HEK293 (cell line): ENCODE data around the gene ITGB2.
A peak's percentile ranks its signal among the peaks of the same experiment; 100 is the strongest.

Experiments used
- CTCF ChIA-PET: fragments of 350-600 bp; formaldehyde crosslinking; extraction: SDS; loops from one replicate; lab custom pipeline; 2021; ENCODE audit warnings: antibody characterized with exemption; lab: Yijun Ruan, JAX
- POLR2A ChIA-PET: fragments of 300-600 bp; formaldehyde crosslinking; extraction: SDS; loops from one replicate; lab custom pipeline; 2020; ENCODE audit warnings: antibody characterized with exemption, inconsistent platforms; lab: Yijun Ruan, JAX
- H3K27ac ChIP-seq: fragments of 200-500 bp; sonication (Bioruptor generic); 2 replicates; pipeline ENCODE4 v1.5.1; 2014; ENCODE audit warnings: low read depth, low read length, control low read depth, inconsistent platforms; ENCODE audit errors: extremely low read depth
- H3K36me3 ChIP-seq, 2 experiments: fragments of 200-500 bp in 1 of 2; sonication (Bioruptor generic) in 1 of 2; 1 replicate in 1 of 2; 2 replicates in 1 of 2; pipeline ENCODE4 v1.5.1; 2014 to 2017; ENCODE audit warnings: inconsistent platforms in 2 of 2, low read length in 2 of 2; ENCODE audit not compliant: control insufficient read depth in 2 of 2, insufficient read depth in 1 of 2
- H3K4me1 ChIP-seq: fragments of 200-500 bp; sonication (Bioruptor generic); 2 replicates; pipeline ENCODE4 v1.5.1; 2014; ENCODE audit warnings: mild to moderate bottlenecking, low read length, inconsistent platforms; ENCODE audit not compliant: control insufficient read depth, insufficient read depth
- H3K4me3 ChIP-seq: 2 replicates; pipeline ENCODE4 v1.5.1; 2011; ENCODE audit warnings: low read depth, mild to moderate bottlenecking, control low read depth, low read length, moderate library complexity
- H3K9me3 ChIP-seq: fragments of 200-500 bp; sonication (Bioruptor generic); 2 replicates; pipeline ENCODE4 v1.5.1; 2014; ENCODE audit warnings: low read depth, low read length, inconsistent platforms; ENCODE audit not compliant: control insufficient read depth, insufficient read depth
- EGR2 ChIP-seq: fragments of 450-650 bp; formaldehyde crosslinking; IDR thresholded peaks from 2 replicates; pipeline ENCODE4 v1.5.1; 2016; ENCODE audit warnings: low read depth, missing biosample characterization, missing genetic modification characterization
- HIC1 ChIP-seq: fragments of 450-650 bp; formaldehyde crosslinking; IDR thresholded peaks from 2 replicates; pipeline ENCODE4 v1.5.1; 2016; ENCODE audit warnings: missing biosample characterization, missing genetic modification characterization
- PRDM10 ChIP-seq: fragments of 450-650 bp; formaldehyde crosslinking; IDR thresholded peaks from 2 replicates; pipeline ENCODE4 v1.5.1; 2016; ENCODE audit warnings: missing biosample characterization, missing genetic modification characterization
- PRDM4 ChIP-seq: fragments of 450-650 bp; formaldehyde crosslinking; IDR thresholded peaks from 2 replicates; pipeline ENCODE4 v1.5.1; 2017; ENCODE audit warnings: missing biosample characterization, missing genetic modification characterization
- REST ChIP-seq: fragments of 450-650 bp; formaldehyde crosslinking; IDR thresholded peaks from 2 replicates; pipeline ENCODE4 v1.5.1; 2016; ENCODE audit warnings: missing biosample characterization, missing genetic modification characterization
- ZEB2 ChIP-seq: fragments of 450-650 bp; formaldehyde crosslinking; IDR thresholded peaks from 2 replicates; pipeline ENCODE4 v1.5.1; 2016; ENCODE audit warnings: missing biosample characterization, missing genetic modification characterization
- ZFP3 ChIP-seq: fragments of 450-650 bp; formaldehyde crosslinking; IDR thresholded peaks from 2 replicates; pipeline ENCODE4 v1.5.1; 2016; ENCODE audit warnings: low read depth, missing biosample characterization, missing genetic modification characterization
- ZFP69B ChIP-seq: fragments of 450-650 bp; formaldehyde crosslinking; IDR thresholded peaks from 2 replicates; pipeline ENCODE4 v1.5.1; 2016; ENCODE audit warnings: missing biosample characterization, missing genetic modification characterization
- ZNF132 ChIP-seq: fragments of 450-650 bp; formaldehyde crosslinking; IDR thresholded peaks from 2 replicates; pipeline ENCODE4 v1.5.1; 2017; ENCODE audit warnings: missing biosample characterization, missing genetic modification characterization, borderline replicate concordance
- ZNF18 ChIP-seq: fragments of 450-650 bp; formaldehyde crosslinking; IDR thresholded peaks from 2 replicates; pipeline ENCODE4 v1.5.1; 2016; ENCODE audit warnings: missing biosample characterization, missing genetic modification characterization
- ZNF266 ChIP-seq: fragments of 450-650 bp; formaldehyde crosslinking; IDR thresholded peaks from 2 replicates; pipeline ENCODE4 v1.5.1; 2016; ENCODE audit warnings: missing biosample characterization, missing genetic modification characterization, low read depth
- ZNF514 ChIP-seq: fragments of 450-650 bp; formaldehyde crosslinking; IDR thresholded peaks from 2 replicates; pipeline ENCODE4 v1.5.1; 2016; ENCODE audit warnings: missing biosample characterization, missing genetic modification characterization
- ZNF560 ChIP-seq: fragments of 450-650 bp; formaldehyde crosslinking; IDR thresholded peaks from 2 replicates; pipeline ENCODE4 v1.5.1; 2017; ENCODE audit warnings: missing biosample characterization, missing genetic modification characterization, borderline replicate concordance
- ZNF623 ChIP-seq: fragments of 450-650 bp; formaldehyde crosslinking; IDR thresholded peaks from 2 replicates; pipeline ENCODE4 v1.5.1; 2016; ENCODE audit warnings: missing biosample characterization, missing genetic modification characterization
- ZNF692 ChIP-seq: fragments of 450-650 bp; formaldehyde crosslinking; IDR thresholded peaks from 2 replicates; pipeline ENCODE4 v1.5.1; 2016; ENCODE audit warnings: missing biosample characterization, missing genetic modification characterization
- ZNF704 ChIP-seq: fragments of 450-650 bp; formaldehyde crosslinking; IDR thresholded peaks from 2 replicates; pipeline ENCODE4 v1.5.1; 2016; ENCODE audit warnings: missing biosample characterization, missing genetic modification characterization
- ZNF843 ChIP-seq: fragments of 450-650 bp; formaldehyde crosslinking; IDR thresholded peaks from 2 replicates; pipeline ENCODE4 v1.5.1; 2016; ENCODE audit warnings: missing biosample characterization, missing genetic modification characterization

Gene ITGB2

GRCh38 chr21:44902268-44903049, 18.2 kb downstream of the ITGB2 start (continued):
- peak; percentile 80 for TF ChIP-seq ZNF18 (tag by site-specific recombination)

- Histone ChIP-seq H3K4me3 (no peak overlapping the region), H3K9me3 (no peaks in the 10 kb centered on the region), H3K36me3 (no peaks in the 10 kb centered on the region), H3K4me1 (no peaks in the 10 kb centered on the region), H3K27ac (no peak overlapping the region)
- ChIA-PET POLR2A (no interaction called here), CTCF (no interaction called here)
- TF ChIP-seq ZNF623 (no peak), ZFP69B (no peak), ZNF514 (tag by site-specific recombination) (no peak), ZNF560 (tag by site-specific recombination) (no peak), REST (no peak), ZNF704 (no peak), ZNF843 (tag by site-specific recombination) (no peak), PRDM10 (tag by site-specific recombination) (no peak), ZFP3 (tag by site-specific recombination) (no peak), HIC1 (tag by site-specific recombination) (no peak), ZNF132 (tag by site-specific recombination) (no peak), ZNF266 (tag by site-specific recombination) (no peak), PRDM4 (tag by site-specific recombination) (no peak), EGR2 (tag by site-specific recombination) (no peak), ZNF692 (no peak), ZEB2 (no peak)
Observed at GRCh38 chr21:44901391-44902074, 19.2 kb downstream of the ITGB2 start.
